Activated T-cell treated with anti-CD3 and anti-CD28 coated beads, Interleukin-2, amount 50 U/mL, for 1 hour (primary cell): ENCODE results near the gene NCL.

Experiments
- DNase-seq: peaks from one replicate; pipeline ENCODE4 v3.0.0-alpha.2; 2020

Gene NCL

GRCh38 chr2:231463698-231464575 lies at the start of gene NCL:
Gene NCL, minus strand, starts transcription at chr2:231464484. Its CDS starts 131 bp downstream, at chr2:231464353.
- peak; percentile 83 for DNase-seq

- no peak for DNase-seq
These were observed 49.5 kb upstream of the NCL start for GRCh38 chr2:231513746-231514224.

GRCh38 chr2:231512222-231512621 lies 47.9 kb upstream of the NCL start:
- no peak for DNase-seq

- DNase-seq: no peak
These were observed 39.5 kb upstream of the NCL start for GRCh38 chr2:231503766-231504165.

GRCh38 chr2:231502596-231502995 lies 38.3 kb upstream of the NCL start:
- DNase-seq: no peak

- no peak for DNase-seq
These were observed 33.4 kb upstream of the NCL start for GRCh38 chr2:231497651-231498050.

GRCh38 chr2:231494669-231495068 lies 30.4 kb upstream of the NCL start:
- DNase-seq: no peak

- no peak for DNase-seq
These were observed 26.5 kb upstream of the NCL start for GRCh38 chr2:231490801-231491200.

- peak; percentile 26 for DNase-seq
These were observed 25.7 kb upstream of the NCL start for GRCh38 chr2:231489990-231490389.

- DNase-seq: no peak
These were observed 24.0 kb upstream of the NCL start for GRCh38 chr2:231488331-231488730.

- no peak for DNase-seq
These were observed 22.7 kb upstream of the NCL start for GRCh38 chr2:231486851-231487596.

- peak; percentile 39 for DNase-seq
These were observed 19.4 kb upstream of the NCL start for GRCh38 chr2:231483398-231484329.

GRCh38 chr2:231482806-231483391 lies 18.6 kb upstream of the NCL start:
- peak; percentile 79 for DNase-seq

GRCh38 chr2:231480781-231481180 lies 16.5 kb upstream of the NCL start:
- DNase-seq: no peak

- no peak for DNase-seq
These were observed 15.2 kb upstream of the NCL start for GRCh38 chr2:231479455-231479854.

GRCh38 chr2:231476920-231477319 lies 12.6 kb upstream of the NCL start:
- DNase-seq: no peak

- no peak for DNase-seq
These were observed 11.7 kb upstream of the NCL start for GRCh38 chr2:231475965-231476364.

GRCh38 chr2:231472816-231473215 lies 8.5 kb upstream of the NCL start:
- no peak for DNase-seq

- no peak for DNase-seq
These were observed 6.1 kb upstream of the NCL start for GRCh38 chr2:231470246-231470900.

- DNase-seq: no peak
These were observed 5.3 kb upstream of the NCL start for GRCh38 chr2:231469583-231469950.

- DNase-seq: no peak
These were observed 3.6 kb upstream of the NCL start for GRCh38 chr2:231467613-231468530.
